Hematopoietic multipotent progenitor cell treated with erythropoietin and hydrocortisone succinate and interleukin-3 and kit ligand, for 8 days (in vitro differentiated cells): ENCODE data around the gene GTF3C1.
"Not testable (repeated sequence)": the region's sequence is repeated elsewhere in the genome, so short reads cannot be mapped to it uniquely, and the experiment has no call there.

Source experiments
- DNase-seq: peaks from one replicate; pipeline ENCODE4 v3.0.0-alpha.2; 2015

GTF3C1 gene

GRCh38 chr16:27549746-27550581 is at the start of gene GTF3C1, which contains the start of gene KATNIP:
GTF3C1 (minus strand) TSS chr16:27549913; CDS start chr16:27549890, 23 bp downstream.
KATNIP (plus strand) TSS chr16:27550144; CDS start chr16:27550171, 27 bp downstream.
- peak; percentile 98 for DNase-seq

- DNase-seq: no peak
Measured at GRCh38 chr16:27598931-27599565, 49.3 kb upstream of the GTF3C1 start.

- no peak for DNase-seq
Measured at GRCh38 chr16:27598220-27598619, 48.5 kb upstream of the GTF3C1 start.

- DNase-seq: no peak
Measured at GRCh38 chr16:27597361-27597760, 47.6 kb upstream of the GTF3C1 start.

- no peak for DNase-seq
Measured at GRCh38 chr16:27596411-27596810, 46.7 kb upstream of the GTF3C1 start.

- DNase-seq: no peak
Measured at GRCh38 chr16:27595993-27596392, 46.3 kb upstream of the GTF3C1 start.

GRCh38 chr16:27595475-27595874 is 45.8 kb upstream of the GTF3C1 start:
- no peak for DNase-seq

GRCh38 chr16:27591837-27592236 is 42.1 kb upstream of the GTF3C1 start:
- DNase-seq: no peak

GRCh38 chr16:27588057-27588456 is 38.3 kb upstream of the GTF3C1 start:
- no peak for DNase-seq

- no peak for DNase-seq
Measured at GRCh38 chr16:27586711-27587110, 37.0 kb upstream of the GTF3C1 start.

GRCh38 chr16:27585200-27585599 is 35.5 kb upstream of the GTF3C1 start:
- DNase-seq: no peak

GRCh38 chr16:27583634-27584033 is 33.9 kb upstream of the GTF3C1 start:
- DNase-seq: no peak

- no peak for DNase-seq
Measured at GRCh38 chr16:27582883-27583282, 33.2 kb upstream of the GTF3C1 start.

- DNase-seq: no peak
Measured at GRCh38 chr16:27579087-27579980, 29.6 kb upstream of the GTF3C1 start.

- no peak for DNase-seq
Measured at GRCh38 chr16:27576729-27577128, 27.0 kb upstream of the GTF3C1 start.

GRCh38 chr16:27572711-27573110 is 23.0 kb upstream of the GTF3C1 start:
- DNase-seq: no peak

- DNase-seq: peak; percentile 33
Measured at GRCh38 chr16:27571433-27572326, 22.0 kb upstream of the GTF3C1 start.

GRCh38 chr16:27570986-27571385 is 21.3 kb upstream of the GTF3C1 start:
- DNase-seq: not testable (repeated sequence)

GRCh38 chr16:27568077-27568476 is 18.4 kb upstream of the GTF3C1 start:
- DNase-seq: no peak

- DNase-seq: peak; percentile 14
Measured at GRCh38 chr16:27566417-27566816, 16.7 kb upstream of the GTF3C1 start.

GRCh38 chr16:27564224-27564623 is 14.5 kb upstream of the GTF3C1 start:
- no peak for DNase-seq

- no peak for DNase-seq
Measured at GRCh38 chr16:27561216-27561615, 11.5 kb upstream of the GTF3C1 start.
